ENCODE results near the gene SHROOM2.
A peak's percentile ranks its signal among the peaks of the same experiment; 100 is the strongest.
"Not testable (repeated sequence)": the region's sequence is repeated elsewhere in the genome, so short reads cannot be mapped to it uniquely, and the experiment has no call there.

Gene SHROOM2

GRCh38 chrX:9857575-9858474 lies 71.6 kb downstream of the SHROOM2 start:
- Histone ChIP-seq H3K23ac (ENCODE audit: low read length in 2 of 2) (no peak overlapping the region), H3K9ac (ENCODE audit: low read length) (no peak overlapping the region), H3K4me3 (ENCODE audit: insufficient read depth in 1 of 2, low read depth in 1 of 2, low read length in 2 of 2) (no peak overlapping the region), H2BK12ac (ENCODE audit: low read length in 2 of 2) (peak overlapping the region in 1 of 2 experiments; percentile 42), H3K36me3 (ENCODE audit: control insufficient read depth in 1 of 2, insufficient read depth in 2 of 2, low read depth in 1 of 2, low read length in 2 of 2) (peaks cover 0 to 2% of the 10 kb centered on the region in 2 experiments), H3K9me3 (ENCODE audit: control insufficient read depth, low read length) (no peaks in the 10 kb centered on the region), H3K14ac (ENCODE audit: low read length in 2 of 2) (no peak overlapping the region), H2BK120ac (ENCODE audit: low read depth, low read length) (peak overlapping the region; percentile 54), H3K27ac (ENCODE audit: low read length, poor library complexity, severe bottlenecking) (no peak overlapping the region), H2AK5ac (ENCODE audit: low read length, severe bottlenecking) (no peak overlapping the region), H3K18ac (ENCODE audit: low read depth in 1 of 2, low read length in 2 of 2) (peak overlapping the region; percentile 61 to 93), H3K4me1 (ENCODE audit: control insufficient read depth, insufficient read depth, low read depth, low read length) (peaks cover 21% of the 10 kb centered on the region), H4K8ac (ENCODE audit: low read length) (peak overlapping the region; percentile 76), H2BK5ac (ENCODE audit: low read depth, low read length, poor library complexity, severe bottlenecking) (no peak overlapping the region), H3K27me3 (ENCODE audit: control insufficient read depth in 1 of 2, insufficient read depth in 1 of 2, low read length in 2 of 2) (peaks cover 0 to 25% of the 10 kb centered on the region in 2 experiments), H3K79me1 (replicated peaks; ENCODE audit: low read length, poor library complexity, severe bottlenecking) (peaks cover 4% of the 10 kb centered on the region), H3K4ac (ENCODE audit: low read depth in 1 of 2, low read length in 2 of 2) (peak overlapping the region; percentile 67 to 79), H4K91ac (ENCODE audit: low read length) (peak overlapping the region; percentile 85), H2BK15ac (ENCODE audit: low read depth, poor library complexity, severe bottlenecking) (no peak overlapping the region), H3K4me2 (ENCODE audit: low read length, poor library complexity, severe bottlenecking) (no peak overlapping the region), H2AFZ (ENCODE audit: low read depth, low read length) (no peak overlapping the region)
- DNase-seq = peak; percentile 79
- WGBS = 33% methylated on average over 19 of the region's 21 CpGs

DNA sequence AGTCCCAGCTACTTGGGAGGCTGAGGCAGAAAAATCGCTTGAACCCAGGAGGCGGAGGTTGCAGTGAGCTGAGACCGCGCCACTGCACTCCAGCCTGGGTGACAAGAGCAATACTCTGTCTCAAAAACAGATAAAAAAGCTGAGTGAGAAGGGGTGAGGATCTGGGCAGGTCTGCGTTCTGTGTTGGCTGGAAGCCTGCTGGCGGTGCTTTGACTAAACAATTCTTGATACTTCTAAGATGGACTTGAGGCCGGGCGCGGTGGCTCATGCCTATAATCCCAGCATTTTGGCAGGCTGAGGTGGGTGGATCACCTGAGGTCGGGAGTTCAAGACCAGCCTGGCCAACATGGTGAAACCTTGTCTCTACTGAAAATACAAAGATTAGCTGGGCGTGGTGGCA lies 72.5 kb downstream of the SHROOM2 start:
- not testable (repeated sequence) for H3K14ac ChIP-seq (ENCODE audit: low read length in 2 of 2); H2AFZ ChIP-seq (ENCODE audit: low read depth, low read length); H4K8ac ChIP-seq (ENCODE audit: low read length); H3K23ac ChIP-seq (ENCODE audit: low read length in 2 of 2); H3K4me2 ChIP-seq (ENCODE audit: low read length, poor library complexity, severe bottlenecking); H2BK12ac ChIP-seq (ENCODE audit: low read length in 2 of 2); DNase-seq; H3K27ac ChIP-seq (ENCODE audit: low read length, poor library complexity, severe bottlenecking); H3K36me3 ChIP-seq (ENCODE audit: control insufficient read depth in 1 of 2, insufficient read depth in 2 of 2, low read depth in 1 of 2, low read length in 2 of 2); H3K9me3 ChIP-seq (ENCODE audit: control insufficient read depth, low read length); H3K4ac ChIP-seq (ENCODE audit: low read depth in 1 of 2, low read length in 2 of 2); H2BK5ac ChIP-seq (ENCODE audit: low read depth, low read length, poor library complexity, severe bottlenecking); H2AK5ac ChIP-seq (ENCODE audit: low read length, severe bottlenecking); H2BK120ac ChIP-seq (ENCODE audit: low read depth, low read length); H3K79me1 ChIP-seq (replicated peaks; ENCODE audit: low read length, poor library complexity, severe bottlenecking); H4K91ac ChIP-seq (ENCODE audit: low read length); H3K4me3 ChIP-seq (ENCODE audit: insufficient read depth in 1 of 2, low read depth in 1 of 2, low read length in 2 of 2); H2BK15ac ChIP-seq (ENCODE audit: low read depth, poor library complexity, severe bottlenecking); H3K9ac ChIP-seq (ENCODE audit: low read length)
- Histone ChIP-seq H3K18ac (ENCODE audit: low read depth in 1 of 2, low read length in 2 of 2) (peak overlapping the region; percentile 45 to 57), H3K4me1 (ENCODE audit: control insufficient read depth, insufficient read depth, low read depth, low read length) (peaks cover 19% of the 10 kb centered on the region), H3K27me3 (ENCODE audit: control insufficient read depth in 1 of 2, insufficient read depth in 1 of 2, low read length in 2 of 2) (peaks cover 0 to 22% of the 10 kb centered on the region in 2 experiments)
- 96% methylated on average over 11 of the region's 11 CpGs for WGBS

GRCh38 chrX:9859711-9860555 lies 73.7 kb downstream of the SHROOM2 start:
- Histone ChIP-seq H3K4me1 (ENCODE audit: control insufficient read depth, insufficient read depth, low read depth, low read length) (peaks cover 17% of the 10 kb centered on the region), H3K14ac (ENCODE audit: low read length in 2 of 2) (peak overlapping the region in 1 of 2 experiments; percentile 71), H3K9me3 (ENCODE audit: control insufficient read depth, low read length) (no peaks in the 10 kb centered on the region), H2AFZ (ENCODE audit: low read depth, low read length) (no peak overlapping the region), H3K23ac (ENCODE audit: low read length in 2 of 2) (no peak overlapping the region), H2BK12ac (ENCODE audit: low read length in 2 of 2) (peak overlapping the region; percentile 29 to 80), H4K91ac (ENCODE audit: low read length) (peak overlapping the region; percentile 64), H2BK15ac (ENCODE audit: low read depth, poor library complexity, severe bottlenecking) (no peak overlapping the region), H3K27ac (ENCODE audit: low read length, poor library complexity, severe bottlenecking) (peak overlapping the region; percentile 57), H3K4me3 (ENCODE audit: insufficient read depth in 1 of 2, low read depth in 1 of 2, low read length in 2 of 2) (no peak overlapping the region), H3K4ac (ENCODE audit: low read depth in 1 of 2, low read length in 2 of 2) (peak overlapping the region; percentile 87 to 88), H3K4me2 (ENCODE audit: low read length, poor library complexity, severe bottlenecking) (no peak overlapping the region), H4K8ac (ENCODE audit: low read length) (peak overlapping the region; percentile 30), H3K79me1 (replicated peaks; ENCODE audit: low read length, poor library complexity, severe bottlenecking) (peaks cover 6% of the 10 kb centered on the region), H2BK120ac (ENCODE audit: low read depth, low read length) (no peak overlapping the region), H3K18ac (ENCODE audit: low read depth in 1 of 2, low read length in 2 of 2) (peak overlapping the region; percentile 58 to 92), H2BK5ac (ENCODE audit: low read depth, low read length, poor library complexity, severe bottlenecking) (no peak overlapping the region), H3K9ac (ENCODE audit: low read length) (no peak overlapping the region), H3K27me3 (ENCODE audit: control insufficient read depth in 1 of 2, insufficient read depth in 1 of 2, low read length in 2 of 2) (peaks cover 0 to 12% of the 10 kb centered on the region in 2 experiments), H2AK5ac (ENCODE audit: low read length, severe bottlenecking) (peak overlapping the region; percentile 98), H3K36me3 (ENCODE audit: control insufficient read depth in 1 of 2, insufficient read depth in 2 of 2, low read depth in 1 of 2, low read length in 2 of 2) (peaks cover 0 to 7% of the 10 kb centered on the region in 2 experiments)
- DNase-seq = peak; percentile 88
- 12% methylated on average over 13 of the region's 14 CpGs for whole genome bisulfite sequencing

- H2AFZ ChIP-seq (ENCODE audit: low read depth, low read length) = no peak overlapping the region
- no peak overlapping the region for H3K27ac ChIP-seq (ENCODE audit: low read length, poor library complexity, severe bottlenecking)
- peaks cover 16% of the 10 kb centered on the region for H3K4me1 ChIP-seq (ENCODE audit: control insufficient read depth, insufficient read depth, low read depth, low read length)
- H3K27me3 ChIP-seq (ENCODE audit: control insufficient read depth in 1 of 2, insufficient read depth in 1 of 2, low read length in 2 of 2) = peaks cover 0 to 6% of the 10 kb centered on the region in 2 experiments
- WGBS = no CpG with 5 or more reads among the region's 1 CpG
- H4K8ac ChIP-seq (ENCODE audit: low read length) = no peak overlapping the region
- H3K4me3 ChIP-seq (ENCODE audit: insufficient read depth in 1 of 2, low read depth in 1 of 2, low read length in 2 of 2) = no peak overlapping the region
- H3K4ac ChIP-seq (ENCODE audit: low read depth in 1 of 2, low read length in 2 of 2) = no peak overlapping the region
- H2BK15ac ChIP-seq (ENCODE audit: low read depth, poor library complexity, severe bottlenecking) = no peak overlapping the region
- H3K23ac ChIP-seq (ENCODE audit: low read length in 2 of 2) = no peak overlapping the region
- no peak overlapping the region for H3K9ac ChIP-seq (ENCODE audit: low read length)
- H3K14ac ChIP-seq (ENCODE audit: low read length in 2 of 2) = no peak overlapping the region
- H3K79me1 ChIP-seq (replicated peaks; ENCODE audit: low read length, poor library complexity, severe bottlenecking) = peaks cover 6% of the 10 kb centered on the region
- H2BK5ac ChIP-seq (ENCODE audit: low read depth, low read length, poor library complexity, severe bottlenecking) = no peak overlapping the region
- peak overlapping the region in 1 of 2 experiments; percentile 48 for H3K18ac ChIP-seq (ENCODE audit: low read depth in 1 of 2, low read length in 2 of 2)
- no peak overlapping the region for H2BK12ac ChIP-seq (ENCODE audit: low read length in 2 of 2)
- H2AK5ac ChIP-seq (ENCODE audit: low read length, severe bottlenecking) = no peak overlapping the region
- peak overlapping the region; percentile 19 for H2BK120ac ChIP-seq (ENCODE audit: low read depth, low read length)
- no peaks in the 10 kb centered on the region for H3K9me3 ChIP-seq (ENCODE audit: control insufficient read depth, low read length)
- no peak overlapping the region for H3K4me2 ChIP-seq (ENCODE audit: low read length, poor library complexity, severe bottlenecking)
- H4K91ac ChIP-seq (ENCODE audit: low read length) = no peak overlapping the region
- H3K36me3 ChIP-seq (ENCODE audit: control insufficient read depth in 1 of 2, insufficient read depth in 2 of 2, low read depth in 1 of 2, low read length in 2 of 2) = peaks cover 0 to 7% of the 10 kb centered on the region in 2 experiments
- DNase-seq = no peak
Measured at GRCh38 chrX:9860826-9861225, 74.6 kb downstream of the SHROOM2 start.

All from mesenchymal stem cell (in vitro differentiated cells and primary cell).